ENCODE data around the gene CCNY. TPM values are rescaled to one million over a fixed set of nuclear protein-coding genes. Genes with fewer than 3 reads are reported as not detected.
A peak's percentile ranks its signal among the peaks of the same experiment; 100 is the strongest.

CCNY gene
- total and polyA plus RNA-seq, 2 of the 13 experiments (the other 11 are each of a cell fraction or from before 2014, with no cell fraction given): 48.2 to 54.7 TPM

- no peak overlapping the region for H3K4me3 ChIP-seq (replicated peaks in 1 of 3; ENCODE audit: insufficient read depth in 1 of 3, low read depth in 2 of 3, low read length in 3 of 3)
- BruUV-seq (replicated peaks): no TSS peak
Measured at GRCh38 chr10:35568483-35569015, 232.2 kb downstream of the CCNY start.

More at GRCh38 chr10:35568483-35569015, 232.2 kb downstream of the CCNY start:
- intact Hi-C loops (cut with micrococcal nuclease; ENCODE audit: unreplicated experiment): no loop called here
- DNase-seq (ENCODE audit: low spot score) (no peak), FAIRE-seq (no peak), ATAC-seq (no peak; the same call in 2 of the 3 replicates)
- Histone ChIP-seq H3K36me3 (replicated peaks in 1 of 2; ENCODE audit: control insufficient read depth in 1 of 2, insufficient read depth in 2 of 2, low read length in 2 of 2) (peaks cover 23 to 52% of the 10 kb centered on the region in 2 experiments), H4K20me1 (ENCODE audit: insufficient read depth, low read length) (no peaks in the 10 kb centered on the region), H3K4me2 (ENCODE audit: low read depth, low read length) (no peak overlapping the region), H3K27me3 (ENCODE audit: control insufficient read depth in 1 of 2, insufficient read depth in 2 of 2, low read length in 2 of 2) (no peaks in the 10 kb centered on the region), H3K79me2 (ENCODE audit: insufficient read depth, low read length) (no peaks in the 10 kb centered on the region), H3K4me1 (ENCODE audit: insufficient read depth, low read length) (no peaks in the 10 kb centered on the region), H2AFZ (ENCODE audit: low read length) (no peak overlapping the region), H3K9ac (ENCODE audit: insufficient read depth, low read depth, low read length) (no peak overlapping the region), H3K9me3 (ENCODE audit: low read length) (no peaks in the 10 kb centered on the region), H3K27ac (ENCODE audit: extremely low read length, insufficient read depth, low read length) (no peak overlapping the region)
- WGBS (ENCODE audit: low lambda C conversion rate): 99% methylated on average over 14 of the region's 20 CpGs
- in situ Hi-C loops (cut with HindIII; ENCODE audit: extremely low pct_ligation_motif_present, low pct_unique_long_range_greater_than_20kb): loop anchor here (25.0 kb wide), 1 partner anchor 456 kb away; no protein-coding TSS in a partner anchor
- ChIA-PET CTCF (ENCODE audit: low intra/inter-chr PET ratio, low total read pairs) (no interaction called here), POLR2A (no interaction called here)
- TF ChIP-seq ZNF619 (CRISPR knock-in tag; IDR thresholded peaks at IDR 0.05) (no peak), SMARCE1 (IDR thresholded peaks at IDR 0.05; ENCODE audit: borderline replicate concordance) (no peak), MEF2D (CRISPR knock-in tag; IDR thresholded peaks at IDR 0.05) (no peak), XBP1 (CRISPR knock-in tag; IDR thresholded peaks at IDR 0.05) (no peak), RBM22 (optimal IDR thresholded peaks at IDR 0.05; ENCODE audit: low read length) (peak; percentile 32), ZNF687 (CRISPR knock-in tag; IDR thresholded peaks at IDR 0.05) (no peak), MAZ (IDR thresholded peaks at IDR 0.05; ENCODE audit: borderline replicate concordance, low read depth, low read length) (no peak), MAZ (CRISPR knock-in tag; IDR thresholded peaks at IDR 0.05; ENCODE audit: low read depth) (no peak)
- TF ChIP-seq, protein P1, sequence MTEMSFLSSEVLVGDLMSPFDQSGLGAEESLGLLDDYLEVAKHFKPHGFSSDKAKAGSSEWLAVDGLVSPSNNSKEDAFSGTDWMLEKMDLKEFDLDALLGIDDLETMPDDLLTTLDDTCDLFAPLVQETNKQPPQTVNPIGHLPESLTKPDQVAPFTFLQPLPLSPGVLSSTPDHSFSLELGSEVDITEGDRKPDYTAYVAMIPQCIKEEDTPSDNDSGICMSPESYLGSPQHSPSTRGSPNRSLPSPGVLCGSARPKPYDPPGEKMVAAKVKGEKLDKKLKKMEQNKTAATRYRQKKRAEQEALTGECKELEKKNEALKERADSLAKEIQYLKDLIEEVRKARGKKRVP (CRISPR knock-in tag; IDR thresholded peaks at IDR 0.05): no peak

Data from HepG2 (cell line).